Esophagus (tissue), 2 donors: ENCODE results near the gene WBP2. TPM values are rescaled to one million over a fixed set of nuclear protein-coding genes. Genes with fewer than 3 reads are reported as not detected.
"Not testable (repeated sequence)": the region's sequence is repeated elsewhere in the genome, so short reads cannot be mapped to it uniquely, and the experiment has no call there.

Experiments
- H3K27ac ChIP-seq, 2 donors: one replicate each; pipeline ENCODE4 v1.5.1; 2013; ENCODE audit warnings: low read depth in 2 of 2, mild to moderate bottlenecking in 2 of 2, inconsistent platforms in 1 of 2, low read length in 1 of 2, moderate library complexity in 1 of 2
- H3K27me3 ChIP-seq, 2 donors: one replicate each; pipeline ENCODE4 v1.6.1; 2013; ENCODE audit warnings: low read length in 2 of 2, control low read depth in 1 of 2, mild to moderate bottlenecking in 1 of 2; ENCODE audit not compliant: insufficient read depth in 2 of 2, control insufficient read depth in 1 of 2
- H3K36me3 ChIP-seq, 2 donors: one replicate each; pipeline ENCODE4 v1.6.1; 2013; ENCODE audit warnings: low read length in 1 of 2; ENCODE audit not compliant: control insufficient read depth in 2 of 2, insufficient read depth in 2 of 2
- H3K4me1 ChIP-seq, 2 donors: one replicate each; pipeline ENCODE4 v1.6.1; 2013; ENCODE audit warnings: low read length in 1 of 2; ENCODE audit not compliant: control insufficient read depth in 2 of 2, insufficient read depth in 2 of 2
- H3K4me3 ChIP-seq, 2 donors: one replicate each; pipeline ENCODE4 v1.5.1; 2013; ENCODE audit warnings: low read length in 2 of 2, mild to moderate bottlenecking in 2 of 2, low read depth in 1 of 2, moderate library complexity in 1 of 2
- H3K9me3 ChIP-seq, 2 donors: one replicate each; pipeline ENCODE4 v1.6.1; 2013; ENCODE audit warnings: mild to moderate bottlenecking in 2 of 2, low read depth in 1 of 2, low read length in 1 of 2, moderate library complexity in 1 of 2; ENCODE audit not compliant: control insufficient read depth in 2 of 2, insufficient read depth in 1 of 2
- WGBS, 2 donors: extraction: QIAGEN DNeasy Blood & Tissue Kit; methylation state at CpG; one replicate each; pipeline ENCODE4 v1.1.7; 2013; 5-methylcytosine and 5-hydroxymethylcytosine counted together
- polyA plus RNA-seq, 2 donors: library from polyadenylated mRNA; stranded (reverse); fragments of 200-250 nt; gene quantifications; one replicate each; pipeline ENCODE4 v1.2.3, GENCODE V29; 2013
- donor health status: healthy with polysubstance abuse.
- donor health status: Bipolar disorder and iron deficiency.

Gene WBP2
- polyA plus RNA-seq, 2 donors: 65.1 to 65.9 TPM

DNA sequence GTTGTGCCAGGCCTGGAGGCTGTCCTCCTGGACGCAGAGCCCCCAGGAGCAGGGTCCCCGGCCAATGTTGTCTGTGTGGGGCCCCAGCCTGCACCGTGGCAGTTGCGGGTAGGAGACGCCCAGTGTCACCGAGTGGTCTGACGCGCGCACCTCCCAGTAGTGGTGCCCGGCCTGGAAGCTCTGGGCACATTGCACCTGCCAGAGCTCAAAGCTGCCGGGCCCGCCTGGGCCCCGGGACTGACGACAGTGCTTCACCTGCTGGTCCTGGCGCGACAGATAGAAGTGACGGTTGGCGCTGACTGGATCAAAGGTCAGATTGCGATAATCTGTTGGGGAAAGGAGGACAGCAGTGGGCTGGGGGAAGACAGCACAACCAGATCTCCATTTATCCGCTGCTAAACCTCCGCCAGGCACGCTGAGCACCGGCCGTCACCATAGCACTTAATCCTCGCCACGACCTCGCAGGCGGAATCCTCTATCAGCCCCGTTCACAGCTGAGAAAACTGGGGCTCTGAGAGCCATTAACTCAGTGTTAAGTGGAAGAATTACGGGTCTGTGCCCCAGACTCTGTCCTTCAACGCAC, 36.0 kb upstream of the WBP2 start:
- H3K27me3 ChIP-seq: no peaks in the 10 kb centered on the region
- H3K4me3 ChIP-seq: no peak overlapping the region
- no peak overlapping the region for H3K27ac ChIP-seq
- H3K9me3 ChIP-seq: no peaks in the 10 kb centered on the region
- H3K4me1 ChIP-seq: peaks cover 3 to 15% of the 10 kb centered on the region in 2 donors
- WGBS, 2 donors: 85 to 92% methylated on average over 31 of the region's 31 CpGs
- peaks cover 8 to 25% of the 10 kb centered on the region in 2 donors for H3K36me3 ChIP-seq

DNA sequence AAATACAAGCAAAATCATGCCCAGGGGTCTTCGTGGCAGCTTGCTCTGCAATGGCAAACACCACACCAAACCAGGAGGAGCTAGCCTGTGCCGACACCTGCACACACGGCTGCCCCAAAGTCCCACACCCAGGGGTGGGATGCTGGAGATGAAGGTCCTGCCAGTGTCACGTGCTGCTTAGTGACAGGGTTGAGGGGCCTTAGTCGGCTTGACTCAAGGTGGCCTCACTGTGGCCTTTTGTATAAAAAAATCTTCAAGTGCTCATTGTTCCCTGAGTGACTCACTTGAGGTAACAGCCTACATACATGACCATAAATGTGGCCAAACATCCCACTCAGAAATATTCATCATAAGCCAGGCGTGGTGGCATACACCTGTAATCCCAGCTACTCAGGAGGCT, 34.3 kb upstream of the WBP2 start:
- peaks cover 8 to 25% of the 10 kb centered on the region in 2 donors for H3K36me3 ChIP-seq
- no peaks in the 10 kb centered on the region for H3K9me3 ChIP-seq
- H3K4me1 ChIP-seq: peaks cover 0 to 4% of the 10 kb centered on the region in 2 donors
- WGBS, 2 donors: 76 to 79% methylated on average over 6 of the region's 6 CpGs
- H3K4me3 ChIP-seq: no peak overlapping the region
- no peaks in the 10 kb centered on the region for H3K27me3 ChIP-seq
- no peak overlapping the region for H3K27ac ChIP-seq

DNA sequence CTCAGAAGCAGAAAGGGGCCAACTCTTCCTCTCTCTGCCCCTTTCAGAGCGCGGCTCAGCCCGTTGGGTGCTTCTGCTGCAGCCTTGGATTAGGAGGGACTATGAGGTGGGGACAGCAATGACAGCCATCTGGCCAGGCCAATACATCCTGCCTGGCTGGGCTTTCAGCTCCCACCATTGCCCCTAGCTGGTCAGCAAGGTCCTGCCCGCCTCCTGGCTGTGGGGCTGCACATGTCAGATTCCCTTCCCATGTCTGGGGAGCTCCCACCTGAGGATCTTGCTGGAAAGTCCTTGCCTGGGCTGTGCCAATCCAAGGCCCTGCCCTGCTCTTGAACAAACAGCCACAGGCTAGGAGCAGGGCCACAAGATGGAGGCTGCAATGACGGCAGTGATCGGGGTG, 33.3 kb upstream of the WBP2 start:
- 79 to 83% methylated on average over 6 of the region's 6 CpGs for WGBS, 2 donors
- Histone ChIP-seq H3K27ac (no peak overlapping the region), H3K4me3 (no peak overlapping the region), H3K9me3 (no peaks in the 10 kb centered on the region), H3K27me3 (no peaks in the 10 kb centered on the region), H3K4me1 (no peaks in the 10 kb centered on the region), H3K36me3 (peaks cover 8 to 25% of the 10 kb centered on the region in 2 donors)

DNA sequence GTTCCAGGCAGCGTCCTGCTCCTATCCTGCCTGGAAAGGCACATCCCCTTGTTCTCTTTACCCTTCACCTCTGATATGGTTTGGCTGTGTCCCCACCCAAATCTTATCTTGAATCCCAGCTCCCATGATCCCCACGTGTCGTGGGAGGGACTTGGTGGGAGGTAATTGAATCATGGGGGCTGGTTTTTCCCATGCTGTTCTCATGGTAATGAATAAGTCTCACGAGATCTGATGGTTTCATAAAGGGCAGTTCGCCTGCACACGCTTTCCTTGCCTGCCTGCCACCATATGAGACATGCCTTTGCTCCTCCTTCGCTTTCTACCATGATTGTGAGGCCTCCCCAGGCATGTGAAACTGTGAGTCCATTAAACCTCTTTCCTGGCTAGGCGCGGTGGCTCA, 30.7 kb upstream of the WBP2 start:
- H3K4me1 ChIP-seq: not testable (repeated sequence)
- WGBS, 2 donors: 84 to 86% methylated on average over 9 of the region's 9 CpGs

DNA sequence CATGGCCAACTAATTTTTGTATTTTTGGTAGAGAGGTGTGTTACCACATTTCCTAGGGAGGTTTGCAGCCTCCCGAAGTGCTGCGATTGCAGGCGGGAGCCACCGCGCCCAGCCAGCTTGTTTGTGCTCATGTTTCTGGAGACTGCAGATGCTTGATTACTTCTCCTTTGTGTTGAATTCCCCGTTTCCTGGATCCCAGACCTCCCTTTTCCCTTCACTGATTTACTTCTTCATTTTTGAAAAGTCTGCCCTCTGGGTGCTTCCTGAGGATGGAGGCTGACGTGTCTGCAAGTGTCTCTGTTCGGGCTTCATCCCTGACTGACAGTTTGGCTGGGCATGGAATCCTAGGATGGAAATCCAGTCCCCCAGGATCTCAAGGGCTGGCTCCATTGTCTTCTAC, 30.3 kb upstream of the WBP2 start:
- no peaks in the 10 kb centered on the region for H3K27me3 ChIP-seq
- 82 to 87% methylated on average over 8 of the region's 8 CpGs for WGBS, 2 donors
- no peak overlapping the region for H3K27ac ChIP-seq
- H3K4me1 ChIP-seq: peaks cover 3% of the 10 kb centered on the region in 2 donors
- H3K4me3 ChIP-seq: no peak overlapping the region
- peaks cover 1 to 3% of the 10 kb centered on the region in 2 donors for H3K36me3 ChIP-seq
- H3K9me3 ChIP-seq: no peaks in the 10 kb centered on the region

More for the DNA sequence above, 30.7 kb upstream of the WBP2 start:
- H3K27me3 ChIP-seq, H3K36me3 ChIP-seq, H3K9me3 ChIP-seq, H3K4me3 ChIP-seq, H3K27ac ChIP-seq: not testable (repeated sequence)

DNA sequence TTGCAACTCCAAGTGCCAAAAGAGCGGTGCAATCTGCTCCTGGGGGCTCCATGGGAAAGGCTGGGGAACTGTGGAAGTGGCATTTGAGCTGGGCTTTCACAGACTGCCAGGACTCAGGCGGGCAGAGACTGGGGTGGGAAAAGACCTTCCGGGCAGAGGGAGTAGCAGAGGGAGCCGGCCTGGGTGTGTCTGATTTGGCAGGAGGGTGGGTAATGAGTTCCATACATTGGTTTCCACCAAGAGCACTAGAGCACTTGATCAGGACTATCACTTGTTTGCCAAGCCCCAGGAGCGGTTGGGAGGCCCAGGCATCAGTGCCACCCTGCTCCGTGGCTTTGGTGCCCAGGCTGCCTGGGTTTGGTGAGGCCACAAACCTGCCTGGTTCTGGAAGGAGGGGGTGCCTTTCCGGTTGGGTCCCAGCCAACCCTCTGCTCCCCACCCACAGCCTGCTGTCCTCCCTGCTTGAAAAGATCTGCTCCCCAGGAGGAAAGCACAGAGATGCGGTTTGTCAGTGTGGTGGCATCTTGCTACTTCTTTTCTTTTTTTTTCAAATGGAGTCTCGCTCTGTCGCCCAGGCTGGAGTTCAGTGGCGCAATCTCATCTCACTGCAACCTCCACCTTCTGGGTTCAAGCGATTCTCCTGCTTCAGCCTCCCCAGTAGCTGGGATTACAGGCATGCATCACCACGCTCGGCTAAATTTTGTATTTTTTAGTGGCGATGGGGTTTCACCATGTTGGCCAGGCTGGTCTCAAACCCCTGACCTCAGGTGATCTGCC, 26.7 kb upstream of the WBP2 start:
- Histone ChIP-seq H3K9me3 (no peaks in the 10 kb centered on the region), H3K27ac (peak overlapping the region; percentile 24 to 29), H3K4me3 (no peak overlapping the region), H3K4me1 (peaks cover 3 to 6% of the 10 kb centered on the region in 2 donors), H3K36me3 (no peaks in the 10 kb centered on the region), H3K27me3 (no peaks in the 10 kb centered on the region)
- 63 to 68% methylated on average over 15 of the region's 15 CpGs for WGBS, 2 donors

DNA sequence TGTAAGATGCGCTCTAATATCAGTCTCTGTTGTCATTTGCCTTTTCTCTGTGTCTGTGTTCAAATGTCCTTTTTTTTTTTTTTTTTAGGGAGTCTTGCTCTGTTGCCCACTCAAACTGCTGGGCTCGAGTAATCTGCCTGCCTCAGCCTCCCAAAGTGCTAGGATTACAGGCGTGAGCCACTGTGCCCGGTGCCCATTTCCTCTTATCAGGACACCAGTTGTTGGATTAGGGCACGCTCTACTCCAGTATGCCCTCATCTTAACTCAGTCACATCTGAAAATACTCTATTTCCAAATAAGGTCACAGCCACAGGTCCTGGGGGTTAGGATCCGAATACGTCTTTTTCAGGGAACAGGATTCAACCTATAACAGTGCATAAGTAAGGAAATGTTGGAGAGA, 25.1 kb upstream of the WBP2 start:
- peaks cover 8 to 21% of the 10 kb centered on the region in 2 donors for H3K4me1 ChIP-seq
- H3K27ac ChIP-seq: no peak overlapping the region
- peaks cover 0 to 5% of the 10 kb centered on the region in 2 donors for H3K36me3 ChIP-seq
- no peaks in the 10 kb centered on the region for H3K9me3 ChIP-seq
- WGBS, 2 donors: 77 to 79% methylated on average over 7 of the region's 7 CpGs
- H3K27me3 ChIP-seq: no peaks in the 10 kb centered on the region
- no peak overlapping the region for H3K4me3 ChIP-seq

DNA sequence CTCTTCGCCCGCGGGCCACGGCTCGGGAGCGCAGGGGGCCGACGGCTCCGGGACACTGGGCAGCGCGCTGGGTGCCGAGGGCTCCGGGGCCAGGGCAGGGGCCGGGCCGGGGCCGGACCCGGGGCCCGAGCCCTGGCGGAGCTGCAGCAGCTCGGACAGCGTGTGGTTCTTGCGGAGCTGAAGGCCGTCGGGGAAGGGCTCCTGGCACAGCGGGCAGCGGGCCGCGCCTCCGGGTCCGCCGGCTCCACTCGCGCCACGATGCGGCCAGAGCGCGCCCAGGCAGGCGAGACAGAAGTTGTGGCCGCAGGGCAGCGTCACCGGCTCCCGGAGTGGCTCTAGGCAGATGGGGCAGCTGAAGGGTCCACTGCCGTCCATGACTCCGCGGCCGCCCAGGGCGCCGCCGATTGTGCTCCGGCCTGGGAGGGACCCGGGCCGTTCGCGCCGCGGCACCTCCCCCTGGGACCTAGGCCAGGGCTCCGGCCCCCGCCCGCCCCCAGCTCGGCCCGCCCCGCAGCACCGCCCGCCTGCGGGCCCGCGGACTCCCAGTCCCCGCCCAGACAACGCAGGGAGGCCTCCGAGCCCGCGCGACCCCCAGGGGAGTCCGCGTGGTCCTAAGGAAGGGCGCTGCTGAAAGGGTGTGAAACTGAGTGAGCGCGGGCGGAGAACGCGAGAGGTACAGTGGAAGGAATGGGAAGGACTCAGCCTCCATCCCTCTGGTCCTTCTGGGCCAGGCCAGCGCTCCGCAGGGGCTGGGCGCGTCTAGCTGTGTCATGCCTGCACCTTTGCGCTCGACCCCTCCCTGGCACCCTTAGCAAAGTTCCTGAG, 23.3 kb upstream of the WBP2 start, which contains the start of gene TRIM47:
TSS of gene TRIM47 (minus strand) at position 408 of the 825 bp plus-strand sequence. CDS start at position 375, 33 bp downstream.
- WGBS, 2 donors: 1% methylated on average over 78 to 87 of the region's 87 CpGs
- Histone ChIP-seq H3K27me3 (no peaks in the 10 kb centered on the region), H3K4me3 (peak within 1 kb of the TSS; percentile 61 to 72), H3K4me1 (peaks cover 8 to 26% of the 10 kb centered on the region in 2 donors), H3K9me3 (no peaks in the 10 kb centered on the region), H3K27ac (peak within 1 kb of the TSS; percentile 96), H3K36me3 (peaks cover 0 to 22% of the 10 kb centered on the region in 2 donors)

DNA sequence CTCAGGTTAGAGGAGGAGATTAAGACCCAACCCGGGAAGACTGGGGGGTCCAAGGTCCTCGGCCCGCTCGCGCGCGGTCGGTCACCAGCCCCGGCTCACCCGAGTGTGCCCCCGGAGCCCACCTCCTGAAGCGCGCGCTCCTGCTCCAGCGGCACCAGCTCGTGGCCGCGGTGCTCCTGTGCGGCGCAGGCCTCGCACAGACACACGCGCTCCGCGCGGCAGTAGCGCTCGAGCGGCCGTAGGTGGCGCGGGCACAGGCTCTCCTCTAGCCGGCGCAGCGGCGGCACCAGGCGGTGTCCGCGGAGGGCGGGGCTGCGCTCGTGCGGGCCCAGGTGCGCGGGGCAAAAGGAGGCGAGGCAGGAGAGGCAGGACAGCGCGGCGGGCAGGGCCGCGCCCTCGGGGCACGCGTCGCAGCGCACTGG, 22.6 kb upstream of the WBP2 start:
- Histone ChIP-seq H3K36me3 (peaks cover 0 to 22% of the 10 kb centered on the region in 2 donors), H3K27ac (peak overlapping the region; percentile 96), H3K4me3 (peak overlapping the region; percentile 61 to 72), H3K9me3 (no peaks in the 10 kb centered on the region), H3K4me1 (peaks cover 8 to 30% of the 10 kb centered on the region in 2 donors), H3K27me3 (no peaks in the 10 kb centered on the region)
- 0% methylated on average over 55 to 56 of the region's 56 CpGs for WGBS, 2 donors
